Testis (tissue), 3 donors: ENCODE data around the gene CALD1. TPM values are rescaled to one million over a fixed set of nuclear protein-coding genes. Genes with fewer than 3 reads are reported as not detected.
A peak's percentile ranks its signal among the peaks of the same experiment; 100 is the strongest.

Experiments
- DNase-seq: peaks from one replicate; pipeline ENCODE4 v3.0.0-alpha.2; 2019
- H3K27ac ChIP-seq, 2 donors: fragments of 200-600 bp; sonication (generic); one replicate each; pipeline ENCODE4 v1.5.1; 2019
- H3K27me3 ChIP-seq: fragments of 200-600 bp; sonication (generic); one replicate; pipeline ENCODE4 v1.5.1; 2019
- H3K36me3 ChIP-seq: fragments of 200-600 bp; sonication (generic); one replicate; pipeline ENCODE4 v1.5.1; 2017; ENCODE audit warnings: low read depth; ENCODE audit errors: missing control alignments
- H3K4me1 ChIP-seq: fragments of 200-600 bp; sonication (generic); one replicate; pipeline ENCODE4 v1.5.1; 2019
- H3K4me3 ChIP-seq, 2 donors: fragments of 200-600 bp; sonication (generic); one replicate each; pipeline ENCODE4 v1.5.1; 2017 to 2019
- H3K9me3 ChIP-seq: fragments of 200-600 bp; sonication (generic); one replicate; pipeline ENCODE4 v1.5.1; 2017
- POLR2A ChIP-seq: fragments of 450-650 bp; IDR thresholded peaks from one replicate; pipeline ENCODE4 v1.6.1; 2017; ENCODE audit warnings: antibody characterized with exemption, mild to moderate bottlenecking, moderate library complexity
- WGBS, 2 donors: methylation state at CpG; one replicate each; pipeline ENCODE4 v1.1.5; 2018; 5-methylcytosine and 5-hydroxymethylcytosine counted together
- intact Hi-C: fragments of 100-400 bp; cut with DNase I; formaldehyde crosslinking; loops from one replicate; pipeline ENCODE4 v1.15.1; 2023; ENCODE audit warnings: low total_unique reads
- polyA plus RNA-seq: library from polyadenylated mRNA; stranded (reverse); fragments of 350-450 nt; fragmentation: Illumina TruSeq; extraction: RNeasy Lipid Tissue Mini Kit (QIAGEN cat#74804); gene quantifications from one replicate; pipeline ENCODE4 v1.2.3, GENCODE V29; 2014; ENCODE audit warnings: low read depth, low replicate concordance; ENCODE audit not compliant: insufficient read depth
- total RNA-seq, 2 donors: library from RNA; depleted of rRNA; stranded (reverse); fragments of >200 nt; gene quantifications; one replicate each; pipeline ENCODE4 v1.2.3, GENCODE V29; 2016
- TF ChIP-seq, protein P1 (sequence below), 3 experiments: fragments of 450-650 bp in 2 of 3; fragments of 200-600 bp in 1 of 3; sonication (generic) in 1 of 3; IDR thresholded peaks; one replicate each; pipeline ENCODE4 v1.5.1; 2016 to 2019; ENCODE audit warnings: antibody characterized with exemption in 3 of 3, mild to moderate bottlenecking in 2 of 3, moderate library complexity in 1 of 3

CALD1 gene
- total and polyA plus RNA-seq, 3 donors from 2014 or later, result 103 to 153 (median 135) TPM

- intact Hi-C loops, result no loop called here
- H3K27me3 ChIP-seq, result no peaks in the 10 kb centered on the region
- peak overlapping the region in 1 of 2 donors; percentile 71 for H3K27ac ChIP-seq
- H3K4me3 ChIP-seq, result no peak overlapping the region
- no peaks in the 10 kb centered on the region for H3K9me3 ChIP-seq
- 37 to 42% methylated on average over 3 of the region's 3 CpGs for whole genome bisulfite sequencing, 2 donors
- H3K36me3 ChIP-seq, result no peaks in the 10 kb centered on the region
- peaks cover 2% of the 10 kb centered on the region for H3K4me1 ChIP-seq
- DNase-seq, result no peak
- no peak for TF ChIP-seq POLR2A
- TF ChIP-seq, protein P1, sequence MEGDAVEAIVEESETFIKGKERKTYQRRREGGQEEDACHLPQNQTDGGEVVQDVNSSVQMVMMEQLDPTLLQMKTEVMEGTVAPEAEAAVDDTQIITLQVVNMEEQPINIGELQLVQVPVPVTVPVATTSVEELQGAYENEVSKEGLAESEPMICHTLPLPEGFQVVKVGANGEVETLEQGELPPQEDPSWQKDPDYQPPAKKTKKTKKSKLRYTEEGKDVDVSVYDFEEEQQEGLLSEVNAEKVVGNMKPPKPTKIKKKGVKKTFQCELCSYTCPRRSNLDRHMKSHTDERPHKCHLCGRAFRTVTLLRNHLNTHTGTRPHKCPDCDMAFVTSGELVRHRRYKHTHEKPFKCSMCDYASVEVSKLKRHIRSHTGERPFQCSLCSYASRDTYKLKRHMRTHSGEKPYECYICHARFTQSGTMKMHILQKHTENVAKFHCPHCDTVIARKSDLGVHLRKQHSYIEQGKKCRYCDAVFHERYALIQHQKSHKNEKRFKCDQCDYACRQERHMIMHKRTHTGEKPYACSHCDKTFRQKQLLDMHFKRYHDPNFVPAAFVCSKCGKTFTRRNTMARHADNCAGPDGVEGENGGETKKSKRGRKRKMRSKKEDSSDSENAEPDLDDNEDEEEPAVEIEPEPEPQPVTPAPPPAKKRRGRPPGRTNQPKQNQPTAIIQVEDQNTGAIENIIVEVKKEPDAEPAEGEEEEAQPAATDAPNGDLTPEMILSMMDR (IDR thresholded peaks at IDR 0.05), result no peak
Measured at GRCh38 chr7:134834689-134835462, 55.4 kb downstream of the CALD1 start.

- Histone ChIP-seq H3K27ac (peak overlapping the region in 1 of 2 donors; percentile 71), H3K9me3 (no peaks in the 10 kb centered on the region), H3K4me1 (peaks cover 2% of the 10 kb centered on the region), H3K4me3 (no peak overlapping the region), H3K36me3 (no peaks in the 10 kb centered on the region), H3K27me3 (no peaks in the 10 kb centered on the region)
- intact Hi-C loops, result no loop called here
- WGBS, 2 donors, result 66 to 70% methylated on average over 4 of the region's 4 CpGs
- TF ChIP-seq, protein P1 (IDR thresholded peaks at IDR 0.05), result no peak
- no peak for TF ChIP-seq POLR2A
- DNase-seq, result no peak
Measured at GRCh38 chr7:134835463-134835823, 56.0 kb downstream of the CALD1 start.

GRCh38 chr7:134836447-134836846 lies 57.0 kb downstream of the CALD1 start:
- WGBS, 2 donors, result 67 to 71% methylated on average over 6 of the region's 6 CpGs
- H3K36me3 ChIP-seq, result no peaks in the 10 kb centered on the region
- no peak overlapping the region for H3K4me3 ChIP-seq
- H3K27me3 ChIP-seq, result no peaks in the 10 kb centered on the region
- H3K9me3 ChIP-seq, result no peaks in the 10 kb centered on the region
- TF ChIP-seq, protein P1 (IDR thresholded peaks at IDR 0.05), result no peak
- intact Hi-C loops, result no loop called here
- H3K27ac ChIP-seq, result peak overlapping the region in 1 of 2 donors; percentile 71
- peaks cover 2% of the 10 kb centered on the region for H3K4me1 ChIP-seq
- peak; percentile 36 for DNase-seq

GRCh38 chr7:134839298-134839697 lies 59.9 kb downstream of the CALD1 start:
- intact Hi-C loops, result no loop called here
- no peak for DNase-seq
- TF ChIP-seq POLR2A, result no peak
- TF ChIP-seq, protein P1 (IDR thresholded peaks at IDR 0.05), result no peak
- no peak overlapping the region for H3K4me3 ChIP-seq
- H3K9me3 ChIP-seq, result no peaks in the 10 kb centered on the region
- H3K4me1 ChIP-seq, result peaks cover 6% of the 10 kb centered on the region
- no peak overlapping the region for H3K27ac ChIP-seq
- no peaks in the 10 kb centered on the region for H3K27me3 ChIP-seq
- H3K36me3 ChIP-seq, result no peaks in the 10 kb centered on the region

DNA sequence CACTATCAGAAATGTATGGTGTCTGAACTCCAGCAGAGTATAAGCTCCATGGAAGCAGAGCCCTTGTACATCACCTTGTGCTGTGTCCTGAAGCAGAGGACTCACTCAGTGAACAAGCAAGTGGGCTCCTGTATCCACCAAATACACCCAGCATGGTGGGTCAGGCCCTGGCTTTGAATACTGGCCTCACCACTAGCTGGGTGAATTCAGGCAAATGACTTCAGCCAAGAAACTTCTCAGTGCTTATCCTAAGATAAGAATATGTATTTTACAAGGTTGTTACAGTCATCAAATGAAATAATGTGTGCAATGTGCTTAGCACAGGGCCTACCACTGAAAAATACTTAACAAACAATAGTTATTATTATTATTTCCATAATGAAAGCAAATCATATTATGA lies 62.6 kb downstream of the CALD1 start:
- intact Hi-C loops, result no loop called here
- Histone ChIP-seq H3K27me3 (no peaks in the 10 kb centered on the region), H3K27ac (peak overlapping the region in 1 of 2 donors; percentile 60), H3K4me3 (no peak overlapping the region), H3K4me1 (peaks cover 4% of the 10 kb centered on the region), H3K9me3 (no peaks in the 10 kb centered on the region), H3K36me3 (no peaks in the 10 kb centered on the region)
- TF ChIP-seq, protein P1 (IDR thresholded peaks at IDR 0.05), result no peak
- TF ChIP-seq POLR2A, result no peak
- DNase-seq, result no peak
